HepG2 (cell line): ENCODE measurements around the gene EXOC3L4. TPM values are rescaled to one million over a fixed set of nuclear protein-coding genes. Genes with fewer than 3 reads are reported as not detected.

Experiments
- CREBL2 ChIP-seq: sonication (generic); formaldehyde crosslinking; IDR thresholded peaks from 2 replicates; pipeline ENCODE4 v1.8.1; 2023; ENCODE audit warnings: missing genetic modification reagents, mild to moderate bottlenecking, borderline replicate concordance
- FLYWCH1 ChIP-seq: sonication (generic); formaldehyde crosslinking; IDR thresholded peaks from 2 replicates; pipeline ENCODE4 v1.8.1; 2023; ENCODE audit warnings: mild to moderate bottlenecking, missing genetic modification reagents
- HIC2 ChIP-seq: sonication (generic); formaldehyde crosslinking; IDR thresholded peaks from 2 replicates; pipeline ENCODE4 v1.9.0; 2022; ENCODE audit warnings: low read depth, missing genetic modification reagents
- JUND ChIP-seq: sonication (generic); formaldehyde crosslinking; IDR thresholded peaks from 2 replicates; pipeline ENCODE4 v1.8.0; 2022; ENCODE audit warnings: mild to moderate bottlenecking, missing genetic modification reagents
- KIAA2018 ChIP-seq: sonication (generic); formaldehyde crosslinking; IDR thresholded peaks from 2 replicates; pipeline ENCODE4 v1.5.0; 2020; ENCODE audit warnings: mild to moderate bottlenecking, missing genetic modification reagents, borderline replicate concordance
- KLF11 ChIP-seq: IDR thresholded peaks from 2 replicates; pipeline ENCODE4 v1.6.1; 2016; ENCODE audit warnings: missing compliant biosample characterization
- NAIF1 ChIP-seq: sonication (generic); formaldehyde crosslinking; IDR thresholded peaks from 2 replicates; pipeline ENCODE4 v1.5.0; 2020; ENCODE audit warnings: mild to moderate bottlenecking, missing genetic modification reagents, borderline replicate concordance
- NR2F1 ChIP-seq, 2 experiments: fragments of 450-650 bp in 1 of 2; formaldehyde crosslinking in 1 of 2; IDR thresholded peaks; 2 replicates each; pipeline versions ENCODE4 v1.5.0 to v1.6.1; 2016 to 2020; ENCODE audit warnings: mild to moderate bottlenecking in 1 of 2, missing compliant biosample characterization in 1 of 2, missing genetic modification reagents in 1 of 2, moderate library complexity in 1 of 2
- RBFOX2 ChIP-seq: fragments of 200-400 bp; formaldehyde crosslinking; IDR thresholded peaks from 2 replicates; pipeline ENCODE4 v1.6.1; 2017; ENCODE audit warnings: low read depth, mild to moderate bottlenecking, low read length
- RBM22 ChIP-seq: fragments of 200-400 bp; formaldehyde crosslinking; optimal IDR thresholded peaks from 2 replicates; pipeline ENCODE3; 2017; ENCODE audit warnings: mild to moderate bottlenecking, low read length, moderate library complexity
- U2AF2 ChIP-seq: fragments of 200-400 bp; formaldehyde crosslinking; IDR thresholded peaks from 2 replicates; pipeline ENCODE4 v1.6.1; 2017; ENCODE audit warnings: low read depth, mild to moderate bottlenecking, low read length
- ZNF335 ChIP-seq: sonication (generic); formaldehyde crosslinking; IDR thresholded peaks from 2 replicates; pipeline ENCODE4 v1.4.0; 2020; ENCODE audit warnings: missing genetic modification reagents
- ZNF503 ChIP-seq: sonication (generic); formaldehyde crosslinking; IDR thresholded peaks from 2 replicates; pipeline ENCODE4 v1.4.0; 2020; ENCODE audit warnings: missing genetic modification reagents
- polyA plus RNA-seq, 8 experiments: library from polyadenylated mRNA; depleted of rRNA in 3 of 8; stranded (reverse) in 7 of 8; unstranded in 1 of 8; fragments of >200 nt; fragmentation: Illumina TruSeq in 4 of 8; extraction: Trizol in 4 of 8; gene quantifications; 2 replicates each; pipeline versions ENCODE4 v1.2.1 to v1.2.3, GENCODE V29; 2011 to 2016; ENCODE audit warnings: low read depth in 4 of 8, missing spikeins in 1 of 8, mixed read lengths in 1 of 8; ENCODE audit not compliant: insufficient read depth in 1 of 8
- total RNA-seq, 5 experiments: library from RNA; depleted of rRNA; stranded (reverse); fragments of >200 nt; fragmentation: Illumina TruSeq; extraction: Trizol; gene quantifications; 2 replicates each; pipeline ENCODE4 v1.2.3, GENCODE V29; 2016; ENCODE audit warnings: low read depth in 1 of 5
- TF ChIP-seq, protein P1 (sequence below): sonication (generic); formaldehyde crosslinking; conservative IDR thresholded peaks from 2 replicates; pipeline ENCODE4 v1.8.0; 2022; ENCODE audit warnings: mild to moderate bottlenecking, moderate library complexity, missing genetic modification reagents

The EXOC3L4 gene
- total and polyA plus RNA-seq, 2 of the 13 experiments (the other 11 are each of a cell fraction or from before 2014, with no cell fraction given) = 11.8 to 27.0 TPM

DNA sequence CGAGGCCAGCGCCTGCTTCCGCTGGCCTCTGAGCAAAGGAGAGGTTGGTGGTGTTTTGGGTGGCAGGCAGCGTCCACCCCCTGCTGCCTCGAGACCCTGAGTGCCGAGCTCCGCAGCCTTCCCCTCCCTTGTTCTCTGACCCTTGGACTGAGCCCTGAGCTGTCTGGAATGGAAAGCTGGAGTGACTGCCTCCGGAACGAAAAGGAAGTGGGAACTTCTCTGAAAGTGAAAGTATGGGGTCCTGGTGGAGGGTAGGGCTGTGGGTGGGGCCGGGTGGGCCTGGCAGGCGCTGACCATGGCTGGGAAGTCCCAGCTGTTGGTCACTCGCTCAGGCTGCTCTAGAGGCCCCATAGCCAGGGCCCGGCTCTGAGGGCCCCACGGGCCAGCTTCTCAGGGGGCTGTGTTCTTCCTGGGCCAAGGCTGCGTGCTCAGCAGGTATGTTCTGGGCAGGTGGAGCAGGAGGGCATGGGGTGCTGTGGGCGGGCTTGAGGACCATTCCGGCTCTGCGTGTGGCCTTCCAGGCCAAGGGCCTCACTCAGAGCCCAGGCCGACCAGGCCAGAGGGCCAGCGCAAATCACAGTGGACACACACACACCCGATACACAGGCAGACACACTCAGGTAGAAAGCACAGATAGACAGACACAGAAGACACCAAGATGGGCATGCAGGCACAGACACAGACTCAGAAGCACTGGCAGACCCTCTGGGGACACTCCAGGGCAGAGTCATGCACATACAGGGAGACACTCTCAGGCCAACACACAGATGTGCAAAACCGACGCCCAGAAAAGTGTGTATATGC lies at the start of gene EXOC3L4 (continued):
- TF ChIP-seq HIC2 (CRISPR knock-in tag) = peak; percentile 65; the same call in 1 of the 2 replicates
- TF ChIP-seq CREBL2 (CRISPR knock-in tag) = no peak
- no peak for TF ChIP-seq FLYWCH1 (CRISPR knock-in tag)
- no peak for TF ChIP-seq ZNF335 (CRISPR knock-in tag)
- TF ChIP-seq U2AF2 = no peak
- TF ChIP-seq ZNF503 (CRISPR knock-in tag) = no peak
- TF ChIP-seq, protein P1, sequence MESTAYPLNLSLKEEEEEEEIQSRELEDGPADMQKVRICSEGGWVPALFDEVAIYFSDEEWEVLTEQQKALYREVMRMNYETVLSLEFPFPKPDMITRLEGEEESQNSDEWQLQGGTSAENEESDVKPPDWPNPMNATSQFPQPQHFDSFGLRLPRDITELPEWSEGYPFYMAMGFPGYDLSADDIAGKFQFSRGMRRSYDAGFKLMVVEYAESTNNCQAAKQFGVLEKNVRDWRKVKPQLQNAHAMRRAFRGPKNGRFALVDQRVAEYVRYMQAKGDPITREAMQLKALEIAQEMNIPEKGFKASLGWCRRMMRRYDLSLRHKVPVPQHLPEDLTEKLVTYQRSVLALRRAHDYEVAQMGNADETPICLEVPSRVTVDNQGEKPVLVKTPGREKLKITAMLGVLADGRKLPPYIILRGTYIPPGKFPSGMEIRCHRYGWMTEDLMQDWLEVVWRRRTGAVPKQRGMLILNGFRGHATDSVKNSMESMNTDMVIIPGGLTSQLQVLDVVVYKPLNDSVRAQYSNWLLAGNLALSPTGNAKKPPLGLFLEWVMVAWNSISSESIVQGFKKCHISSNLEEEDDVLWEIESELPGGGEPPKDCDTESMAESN (CRISPR knock-in tag) = 0 out of 2 replicates have a peak, but pooled peaks have one; percentile 33
- TF ChIP-seq KLF11 (CRISPR knock-in tag) = no peak
- TF ChIP-seq RBFOX2 = peak; percentile 73
- no peak for TF ChIP-seq NAIF1 (CRISPR knock-in tag)
- no peak for TF ChIP-seq RBM22
- TF ChIP-seq KIAA2018 = no peak
- peak in 1 of 2 experiments; percentile 3; a peak in 1 of 4 replicates for TF ChIP-seq NR2F1 (CRISPR knock-in tag; IDR thresholded peaks at IDR 0.05)
- TF ChIP-seq JUND (CRISPR knock-in tag) = no peak
